Measurements from ENCODE around the gene FBXO44.
A peak's percentile ranks its signal among the peaks of the same experiment; 100 is the strongest.

The FBXO44 gene

DNA sequence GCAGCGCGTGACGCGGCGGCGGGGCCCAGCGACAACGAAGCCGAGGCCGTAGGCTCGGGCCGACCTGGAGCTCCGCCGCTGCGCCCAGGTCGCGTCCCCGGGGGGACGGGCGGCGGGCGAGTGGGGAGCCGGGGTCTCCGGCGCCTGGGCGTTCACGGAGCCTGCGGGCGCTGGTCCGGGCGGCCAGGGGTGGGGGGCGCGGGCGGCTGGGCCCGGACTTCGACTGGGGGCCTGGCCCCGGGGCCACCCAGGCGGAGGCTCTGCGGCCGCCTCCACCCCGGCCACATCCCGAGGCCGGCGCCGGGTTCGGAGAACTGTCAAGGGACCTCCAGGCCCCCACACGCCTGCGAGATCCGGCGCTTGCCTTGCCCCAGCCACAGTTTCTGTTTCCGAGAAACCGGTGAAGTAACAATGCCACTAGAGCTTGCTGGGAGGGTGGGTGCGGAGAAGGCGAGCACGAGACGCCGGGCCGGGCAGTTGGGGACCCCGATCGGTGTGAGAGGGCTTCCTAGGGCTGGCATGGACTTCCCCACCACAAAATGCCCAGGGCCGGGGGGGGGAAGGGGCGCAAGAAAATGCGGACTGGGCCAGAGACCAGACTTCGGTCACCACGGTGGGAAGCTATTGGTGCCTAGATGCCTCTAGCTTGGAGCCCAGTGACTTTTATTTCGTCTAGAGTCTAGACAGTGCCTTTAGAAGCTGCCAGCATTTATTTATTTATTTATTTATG lies 9.8 kb downstream of the FBXO44 start:
- Histone ChIP-seq H3K27ac (ENCODE audit: extremely low read depth, low read depth, low read length) (peak overlapping the region; percentile 52; the same call in 1 of the 2 replicates), H3K9me3 (ENCODE audit: control insufficient read depth, insufficient read depth, low read depth, low read length) (no peaks in the 10 kb centered on the region), H3K4me3 (ENCODE audit: low read depth, low read length) (peak overlapping the region; percentile 23), H3K4me1 (ENCODE audit: control insufficient read depth, insufficient read depth, low read length) (no peaks in the 10 kb centered on the region), H3K36me3 (ENCODE audit: control insufficient read depth in 2 of 2, insufficient read depth in 1 of 2, low read length in 2 of 2) (peaks cover 1 to 53% of the 10 kb centered on the region in 2 experiments; a peak in 2 of 3 replicates)
- ChIA-PET CTCF (interaction anchor here (0.7 to 3.5 kb wide), 18 partner anchors 9 to 626 kb away, joined by 3 to 19 read pairs (median 6); partner anchors contain the start of genes AGTRAP and FBXO2), POLR2A (interaction anchor here (0.6 to 1.8 kb wide), 9 partner anchors 9 to 1917 kb away, joined by 3 to 11 read pairs (median 5); partner anchors contain the start of genes CLCN6, FBXO2, FBXO44 and MAD2L2)
- TF ChIP-seq ZEB2 (tag by site-specific recombination; IDR thresholded peaks at IDR 0.05) (0 out of 2 replicates have a peak, but pooled peaks have one; percentile 18), ZNF433 (tag by site-specific recombination; IDR thresholded peaks at IDR 0.05; ENCODE audit: low read depth) (no peak), ZNF596 (tag by site-specific recombination; IDR thresholded peaks at IDR 0.05) (no peak), ZNF391 (tag by site-specific recombination; IDR thresholded peaks at IDR 0.05; ENCODE audit: borderline replicate concordance, low read depth) (no peak), ZSCAN4 (tag by site-specific recombination; IDR thresholded peaks at IDR 0.05) (no peak), ZBTB7A (tag by site-specific recombination; IDR thresholded peaks at IDR 0.05; ENCODE audit: low read depth) (no peak), ZNF510 (tag by site-specific recombination; IDR thresholded peaks at IDR 0.05; ENCODE audit: insufficient replicate concordance) (no peak), ZNF600 (tag by site-specific recombination; IDR thresholded peaks at IDR 0.05) (0 out of 2 replicates have a peak, but pooled peaks have one; percentile 25), SP2 (tag by site-specific recombination; IDR thresholded peaks at IDR 0.05) (no peak), ZNF350 (tag by site-specific recombination; IDR thresholded peaks at IDR 0.05) (no peak), ZBTB11 (tag by site-specific recombination; conservative IDR thresholded peaks at IDR 0.05; ENCODE audit: low read depth) (no peak), MYNN (tag by site-specific recombination; IDR thresholded peaks at IDR 0.05; ENCODE audit: borderline replicate concordance) (peak; percentile 89), ZSCAN16 (tag by site-specific recombination; IDR thresholded peaks at IDR 0.05) (no peak), ZNF629 (tag by site-specific recombination; IDR thresholded peaks at IDR 0.05) (no peak), ZNF660 (tag by site-specific recombination; IDR thresholded peaks at IDR 0.05) (0 out of 2 replicates have a peak, but pooled peaks have one; percentile 6), ZNF544 (tag by site-specific recombination; IDR thresholded peaks at IDR 0.05) (no peak), ZNF707 (tag by site-specific recombination; IDR thresholded peaks at IDR 0.05) (no peak), ZBTB8A (tag by site-specific recombination; IDR thresholded peaks at IDR 0.05) (peak; percentile 19; the same call in 1 of the 2 replicates), ZBTB26 (tag by site-specific recombination; optimal IDR thresholded peaks at IDR 0.05) (peak; percentile 4), ZNF335 (tag by site-specific recombination; conservative IDR thresholded peaks at IDR 0.05) (peak; percentile 35; the same call in 1 of the 2 replicates), ZNF548 (tag by site-specific recombination; IDR thresholded peaks at IDR 0.05) (no peak), ZNF610 (tag by site-specific recombination; IDR thresholded peaks at IDR 0.05; ENCODE audit: borderline replicate concordance) (no peak), ZNF16 (tag by site-specific recombination; IDR thresholded peaks at IDR 0.05; ENCODE audit: low read depth) (no peak)
- TF ChIP-seq, protein P1, sequence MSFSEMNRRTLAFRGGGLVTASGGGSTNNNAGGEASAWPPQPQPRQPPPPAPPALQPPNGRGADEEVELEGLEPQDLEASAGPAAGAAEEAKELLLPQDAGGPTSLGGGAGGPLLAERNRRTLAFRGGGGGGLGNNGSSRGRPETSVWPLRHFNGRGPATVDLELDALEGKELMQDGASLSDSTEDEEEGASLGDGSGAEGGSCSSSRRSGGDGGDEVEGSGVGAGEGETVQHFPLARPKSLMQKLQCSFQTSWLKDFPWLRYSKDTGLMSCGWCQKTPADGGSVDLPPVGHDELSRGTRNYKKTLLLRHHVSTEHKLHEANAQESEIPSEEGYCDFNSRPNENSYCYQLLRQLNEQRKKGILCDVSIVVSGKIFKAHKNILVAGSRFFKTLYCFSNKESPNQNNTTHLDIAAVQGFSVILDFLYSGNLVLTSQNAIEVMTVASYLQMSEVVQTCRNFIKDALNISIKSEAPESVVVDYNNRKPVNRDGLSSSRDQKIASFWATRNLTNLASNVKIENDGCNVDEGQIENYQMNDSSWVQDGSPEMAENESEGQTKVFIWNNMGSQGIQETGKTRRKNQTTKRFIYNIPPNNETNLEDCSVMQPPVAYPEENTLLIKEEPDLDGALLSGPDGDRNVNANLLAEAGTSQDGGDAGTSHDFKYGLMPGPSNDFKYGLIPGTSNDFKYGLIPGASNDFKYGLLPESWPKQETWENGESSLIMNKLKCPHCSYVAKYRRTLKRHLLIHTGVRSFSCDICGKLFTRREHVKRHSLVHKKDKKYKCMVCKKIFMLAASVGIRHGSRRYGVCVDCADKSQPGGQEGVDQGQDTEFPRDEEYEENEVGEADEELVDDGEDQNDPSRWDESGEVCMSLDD (tag by site-specific recombination; IDR thresholded peaks at IDR 0.05) = no peak
- TF ChIP-seq, protein P2, sequence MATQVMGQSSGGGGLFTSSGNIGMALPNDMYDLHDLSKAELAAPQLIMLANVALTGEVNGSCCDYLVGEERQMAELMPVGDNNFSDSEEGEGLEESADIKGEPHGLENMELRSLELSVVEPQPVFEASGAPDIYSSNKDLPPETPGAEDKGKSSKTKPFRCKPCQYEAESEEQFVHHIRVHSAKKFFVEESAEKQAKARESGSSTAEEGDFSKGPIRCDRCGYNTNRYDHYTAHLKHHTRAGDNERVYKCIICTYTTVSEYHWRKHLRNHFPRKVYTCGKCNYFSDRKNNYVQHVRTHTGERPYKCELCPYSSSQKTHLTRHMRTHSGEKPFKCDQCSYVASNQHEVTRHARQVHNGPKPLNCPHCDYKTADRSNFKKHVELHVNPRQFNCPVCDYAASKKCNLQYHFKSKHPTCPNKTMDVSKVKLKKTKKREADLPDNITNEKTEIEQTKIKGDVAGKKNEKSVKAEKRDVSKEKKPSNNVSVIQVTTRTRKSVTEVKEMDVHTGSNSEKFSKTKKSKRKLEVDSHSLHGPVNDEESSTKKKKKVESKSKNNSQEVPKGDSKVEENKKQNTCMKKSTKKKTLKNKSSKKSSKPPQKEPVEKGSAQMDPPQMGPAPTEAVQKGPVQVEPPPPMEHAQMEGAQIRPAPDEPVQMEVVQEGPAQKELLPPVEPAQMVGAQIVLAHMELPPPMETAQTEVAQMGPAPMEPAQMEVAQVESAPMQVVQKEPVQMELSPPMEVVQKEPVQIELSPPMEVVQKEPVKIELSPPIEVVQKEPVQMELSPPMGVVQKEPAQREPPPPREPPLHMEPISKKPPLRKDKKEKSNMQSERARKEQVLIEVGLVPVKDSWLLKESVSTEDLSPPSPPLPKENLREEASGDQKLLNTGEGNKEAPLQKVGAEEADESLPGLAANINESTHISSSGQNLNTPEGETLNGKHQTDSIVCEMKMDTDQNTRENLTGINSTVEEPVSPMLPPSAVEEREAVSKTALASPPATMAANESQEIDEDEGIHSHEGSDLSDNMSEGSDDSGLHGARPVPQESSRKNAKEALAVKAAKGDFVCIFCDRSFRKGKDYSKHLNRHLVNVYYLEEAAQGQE (tag by site-specific recombination; IDR thresholded peaks at IDR 0.05) = no peak
